Left kidney (tissue), 2 donors: Measurements from ENCODE around the gene AGPAT1. TPM values are rescaled to one million over a fixed set of nuclear protein-coding genes. Genes with fewer than 3 reads are reported as not detected.

Experiments used
- DNase-seq: peaks from one replicate; pipeline ENCODE4 v3.0.0-alpha.2; 2013
- polyA plus RNA-seq: library from polyadenylated mRNA; unstranded; fragments of 120-200 nt; gene quantifications from one replicate; pipeline ENCODE4 v1.2.1, GENCODE V29; 2013; ENCODE audit not compliant: insufficient read length

AGPAT1 gene
- polyA plus RNA-seq, 1 donor = 94.6 TPM

DNA sequence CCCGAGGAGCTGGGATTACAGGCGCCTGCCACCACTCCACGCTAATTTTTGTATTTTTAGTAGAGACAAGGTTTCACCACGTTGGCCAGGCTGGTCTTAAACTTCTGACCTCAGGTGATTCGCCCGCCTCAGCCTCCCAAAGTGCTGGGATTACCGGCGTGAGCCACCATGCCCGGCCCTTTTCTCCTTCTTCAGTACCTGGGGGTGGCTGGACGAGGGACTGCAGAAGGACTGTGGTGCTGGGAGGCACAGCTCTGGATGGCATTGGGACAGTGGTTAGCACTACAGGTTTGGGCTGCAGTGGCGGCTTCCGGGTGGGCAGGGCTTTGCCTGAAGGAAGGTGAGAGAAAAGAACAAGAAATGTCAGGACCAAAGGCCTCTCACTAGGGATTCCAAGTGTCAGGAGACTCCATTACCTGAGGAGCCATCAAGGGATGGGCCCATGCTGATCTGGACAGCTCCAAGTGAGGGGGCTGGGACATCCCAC lies 55.3 kb downstream of the AGPAT1 start:
- no peak for DNase-seq

DNA sequence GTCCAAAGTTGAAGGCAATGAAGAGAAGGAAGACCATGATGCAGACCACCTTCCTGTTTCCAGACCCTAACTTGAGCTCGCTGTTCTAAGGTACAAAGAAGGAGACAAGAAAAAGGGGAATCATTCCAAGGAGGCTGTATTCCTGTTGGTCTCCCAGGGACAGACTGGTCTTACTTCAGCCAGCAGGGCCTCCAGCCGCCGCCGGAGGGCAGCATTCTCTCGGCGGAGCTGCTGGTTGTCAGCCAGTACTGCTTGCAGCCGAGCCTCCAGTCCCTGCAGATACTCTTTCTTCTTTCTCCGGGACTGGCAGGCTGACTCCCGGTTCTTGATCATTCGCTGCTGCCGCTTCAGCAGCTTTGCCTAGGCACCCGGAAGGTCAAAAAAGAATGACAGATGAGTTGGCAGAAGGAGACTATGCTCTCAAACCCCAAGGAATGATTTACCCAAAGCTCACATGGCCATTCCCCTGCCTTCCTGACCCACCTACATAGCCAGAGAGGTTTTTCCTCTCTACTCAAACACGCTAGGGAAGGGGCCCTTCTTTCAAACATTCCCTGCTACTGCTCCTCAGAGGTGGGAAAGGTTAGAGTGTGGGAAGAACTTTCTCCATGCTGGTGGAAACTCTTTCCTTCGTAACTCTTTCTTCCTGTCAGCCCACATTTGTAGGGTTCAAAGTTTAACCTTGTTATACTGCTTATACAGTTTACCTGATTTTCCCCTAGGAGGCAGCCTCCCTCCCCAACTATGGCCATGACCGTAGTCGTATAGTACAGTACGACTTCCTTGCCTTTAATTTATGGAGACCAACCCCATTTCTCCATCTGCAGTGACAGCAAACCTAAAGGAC lies 56.9 kb downstream of the AGPAT1 start:
- peak; percentile 79 for DNase-seq

Other genes with a start within 250 kb of the AGPAT1 start
- gene C2, start 248.4 kb downstream of the AGPAT1 start, polyA plus RNA-seq = 3.9 TPM
- gene CFB, start 230.0 kb downstream of the AGPAT1 start, polyA plus RNA-seq = 10.7 TPM
- 89.9 TPM for gene NELFE, start 217.1 kb downstream of the AGPAT1 start, polyA plus RNA-seq
- gene SKIC2, start 216.9 kb downstream of the AGPAT1 start, polyA plus RNA-seq = 60.8 TPM
- 29.4 TPM for gene DXO, start 203.9 kb downstream of the AGPAT1 start, polyA plus RNA-seq
- gene C4A, start 194.0 kb downstream of the AGPAT1 start, polyA plus RNA-seq = 17.0 TPM
- 22.3 TPM for gene C4B, start 161.3 kb downstream of the AGPAT1 start, polyA plus RNA-seq
- gene CYP21A2, start 137.7 kb downstream of the AGPAT1 start, polyA plus RNA-seq = 0.55 TPM
- gene TNXB, start 66.7 kb downstream of the AGPAT1 start, polyA plus RNA-seq = 4.7 TPM
- gene ATF6B, start 47.8 kb downstream of the AGPAT1 start, polyA plus RNA-seq = 94.3 TPM
- gene FKBPL, start 45.8 kb downstream of the AGPAT1 start, polyA plus RNA-seq = 7.5 TPM
- gene PRRT1, start 24.1 kb downstream of the AGPAT1 start, polyA plus RNA-seq = 2.7 TPM
- 40.9 TPM for gene PPT2, start 21.9 kb downstream of the AGPAT1 start, polyA plus RNA-seq
- 30.3 TPM for gene EGFL8, start 11.5 kb downstream of the AGPAT1 start, polyA plus RNA-seq
- gene RNF5, start 2.3 kb upstream of the AGPAT1 start, polyA plus RNA-seq = 90.5 TPM
- 28.0 TPM for gene AGER, start 8.2 kb upstream of the AGPAT1 start, polyA plus RNA-seq
- 190 TPM for gene PBX2, start 14.1 kb upstream of the AGPAT1 start, polyA plus RNA-seq
- gene GPSM3, start 16.6 kb upstream of the AGPAT1 start, polyA plus RNA-seq = 10.2 TPM
- 15.6 TPM for gene NOTCH4, start 48.0 kb upstream of the AGPAT1 start, polyA plus RNA-seq
- 0.27 TPM for gene TSBP1, start 195.8 kb upstream of the AGPAT1 start, polyA plus RNA-seq
- gene BTNL2, start 231.1 kb upstream of the AGPAT1 start, polyA plus RNA-seq = 3.4 TPM